Muscle layer of colon (tissue), 2 donors: ENCODE measurements around the gene ZNF230.

Source experiments
- H3K27ac ChIP-seq: one replicate; pipeline ENCODE4 v1.7.0; 2013; ENCODE audit warnings: low read depth, mild to moderate bottlenecking, low read length, moderate library complexity
- H3K27me3 ChIP-seq, 2 donors: one replicate each; pipeline ENCODE4 v1.7.0; 2013; ENCODE audit warnings: low read length in 2 of 2, mild to moderate bottlenecking in 2 of 2; ENCODE audit not compliant: insufficient read depth in 2 of 2, control insufficient read depth in 1 of 2
- H3K36me3 ChIP-seq: one replicate; pipeline ENCODE4 v1.7.0; 2013; ENCODE audit warnings: mild to moderate bottlenecking, low read length; ENCODE audit not compliant: insufficient read depth
- H3K4me1 ChIP-seq: one replicate; pipeline ENCODE4 v1.7.0; 2013; ENCODE audit warnings: mild to moderate bottlenecking, low read length; ENCODE audit not compliant: insufficient read depth
- H3K4me3 ChIP-seq, 2 donors: one replicate each; pipeline ENCODE4 v1.7.0; 2013; ENCODE audit warnings: low read length in 2 of 2, low read depth in 1 of 2, mild to moderate bottlenecking in 1 of 2, moderate library complexity in 1 of 2
- H3K9ac ChIP-seq: one replicate; pipeline ENCODE4 v1.7.0; 2013; ENCODE audit warnings: low read length
- H3K9me3 ChIP-seq: one replicate; pipeline ENCODE4 v1.7.0; 2013; ENCODE audit warnings: mild to moderate bottlenecking, low read length
- donor health status: abdominal sarcoma.
- donor health status: Adenocarcinoma of cecum.

The ZNF230 gene

GRCh38 chr19:44003461-44004009 lies 778 bp downstream of the ZNF230 start:
- Histone ChIP-seq H3K9me3 (peaks cover 20% of the 10 kb centered on the region), H3K9ac (peak overlapping the region; percentile 75), H3K4me3 (peak overlapping the region; percentile 83 to 92), H3K36me3 (peaks cover 17% of the 10 kb centered on the region), H3K4me1 (peaks cover 14% of the 10 kb centered on the region), H3K27me3 (no peaks in the 10 kb centered on the region), H3K27ac (peak overlapping the region; percentile 68)

GRCh38 chr19:44005973-44006372 lies 3.2 kb downstream of the ZNF230 start:
- Histone ChIP-seq H3K36me3 (peaks cover 40% of the 10 kb centered on the region), H3K9me3 (peaks cover 43% of the 10 kb centered on the region), H3K4me1 (peaks cover 14% of the 10 kb centered on the region), H3K9ac (no peak overlapping the region), H3K27me3 (no peaks in the 10 kb centered on the region), H3K4me3 (no peak overlapping the region), H3K27ac (no peak overlapping the region)

GRCh38 chr19:44007473-44007872 lies 4.7 kb downstream of the ZNF230 start:
- peaks cover 51% of the 10 kb centered on the region for H3K36me3 ChIP-seq
- H3K4me1 ChIP-seq = peaks cover 9% of the 10 kb centered on the region
- H3K27ac ChIP-seq = no peak overlapping the region
- H3K9me3 ChIP-seq = peaks cover 55% of the 10 kb centered on the region
- no peak overlapping the region for H3K4me3 ChIP-seq
- H3K9ac ChIP-seq = no peak overlapping the region
- no peaks in the 10 kb centered on the region for H3K27me3 ChIP-seq

GRCh38 chr19:44010468-44010867 lies 7.7 kb downstream of the ZNF230 start:
- Histone ChIP-seq H3K4me3 (peak overlapping the region in 1 of 2 donors; percentile 35), H3K9ac (no peak overlapping the region), H3K27me3 (no peaks in the 10 kb centered on the region), H3K4me1 (no peaks in the 10 kb centered on the region), H3K36me3 (peaks cover 51% of the 10 kb centered on the region), H3K9me3 (peaks cover 59% of the 10 kb centered on the region), H3K27ac (no peak overlapping the region)

- no peak overlapping the region for H3K4me3 ChIP-seq
Measured at GRCh38 chr19:44019498-44019897, 16.7 kb downstream of the ZNF230 start.

GRCh38 chr19:44021221-44021620 lies 18.5 kb downstream of the ZNF230 start:
- H3K4me3 ChIP-seq = no peak overlapping the region
- H3K9ac ChIP-seq = no peak overlapping the region
- H3K27me3 ChIP-seq = no peaks in the 10 kb centered on the region
- H3K9me3 ChIP-seq = no peaks in the 10 kb centered on the region
- H3K27ac ChIP-seq = no peak overlapping the region
- H3K36me3 ChIP-seq = no peaks in the 10 kb centered on the region
- H3K4me1 ChIP-seq = peaks cover 11% of the 10 kb centered on the region

More at GRCh38 chr19:44019498-44019897, 16.7 kb downstream of the ZNF230 start:
- no peaks in the 10 kb centered on the region for H3K9me3 ChIP-seq
- no peak overlapping the region for H3K27ac ChIP-seq
- H3K36me3 ChIP-seq = no peaks in the 10 kb centered on the region
- no peaks in the 10 kb centered on the region for H3K27me3 ChIP-seq
- no peaks in the 10 kb centered on the region for H3K4me1 ChIP-seq
- no peak overlapping the region for H3K9ac ChIP-seq

- H3K4me1 ChIP-seq = peaks cover 11% of the 10 kb centered on the region
- peaks cover 30% of the 10 kb centered on the region for H3K36me3 ChIP-seq
- H3K9ac ChIP-seq = peak overlapping the region; percentile 59
- no peaks in the 10 kb centered on the region for H3K27me3 ChIP-seq
- peaks cover 22% of the 10 kb centered on the region for H3K9me3 ChIP-seq
- peak overlapping the region; percentile 60 to 69 for H3K4me3 ChIP-seq
- peak overlapping the region; percentile 57 for H3K27ac ChIP-seq
Measured at GRCh38 chr19:44024900-44025216, 22.1 kb downstream of the ZNF230 start.

- peak within 1 kb of the TSS; percentile 57 for H3K27ac ChIP-seq
- H3K9ac ChIP-seq = peak within 1 kb of the TSS; percentile 59
- peaks cover 35% of the 10 kb centered on the region for H3K36me3 ChIP-seq
Measured at GRCh38 chr19:44025217-44025936, 22.6 kb downstream of the ZNF230 start, which contains the start of gene ZNF222. TSS of gene ZNF222 (plus strand) at chr19:44025379. CDS start at chr19:44025437, 58 bp downstream.

GRCh38 chr19:44026622-44027021 lies 23.9 kb downstream of the ZNF230 start:
- peaks cover 33% of the 10 kb centered on the region for H3K9me3 ChIP-seq
- no peak overlapping the region for H3K27ac ChIP-seq
- peaks cover 44% of the 10 kb centered on the region for H3K36me3 ChIP-seq
- H3K27me3 ChIP-seq = no peaks in the 10 kb centered on the region
- no peak overlapping the region for H3K9ac ChIP-seq
- peaks cover 11% of the 10 kb centered on the region for H3K4me1 ChIP-seq
- H3K4me3 ChIP-seq = no peak overlapping the region

More at GRCh38 chr19:44025217-44025936, 22.6 kb downstream of the ZNF230 start, which contains the start of gene ZNF222:
- Histone ChIP-seq H3K9me3 (peaks cover 27% of the 10 kb centered on the region), H3K27me3 (no peaks in the 10 kb centered on the region), H3K4me1 (peaks cover 11% of the 10 kb centered on the region), H3K4me3 (peak within 1 kb of the TSS; percentile 60 to 69)

- Histone ChIP-seq H3K36me3 (peaks cover 53% of the 10 kb centered on the region), H3K27ac (no peak overlapping the region), H3K27me3 (no peaks in the 10 kb centered on the region), H3K9me3 (peaks cover 66% of the 10 kb centered on the region), H3K4me3 (peak overlapping the region in 1 of 2 donors; percentile 48), H3K4me1 (no peaks in the 10 kb centered on the region), H3K9ac (no peak overlapping the region)
Measured at GRCh38 chr19:44032001-44032610, 29.3 kb downstream of the ZNF230 start.

GRCh38 chr19:44042147-44042546 lies 39.4 kb downstream of the ZNF230 start:
- Histone ChIP-seq H3K27ac (no peak overlapping the region), H3K27me3 (no peaks in the 10 kb centered on the region), H3K4me1 (no peaks in the 10 kb centered on the region), H3K36me3 (no peaks in the 10 kb centered on the region), H3K9ac (no peak overlapping the region), H3K9me3 (no peaks in the 10 kb centered on the region), H3K4me3 (no peak overlapping the region)
